Adipose tissue (tissue), 3 donors: ENCODE results near the gene GPRC5B. TPM values are rescaled to one million over a fixed set of nuclear protein-coding genes. Genes with fewer than 3 reads are reported as not detected.

Source experiments
- H3K27ac ChIP-seq: one replicate; pipeline ENCODE4 v1.5.1; 2013; ENCODE audit warnings: low read depth, low read length
- WGBS, 3 donors: extraction: QIAGEN DNeasy Blood & Tissue Kit; methylation state at CpG; one replicate each; pipeline ENCODE4 v1.1.7; 2013; 5-methylcytosine and 5-hydroxymethylcytosine counted together
- polyA plus RNA-seq, 3 donors: library from polyadenylated mRNA; stranded (reverse); fragments of 200-250 nt; gene quantifications; one replicate each; pipeline ENCODE4 v1.2.3, GENCODE V29; 2013
- donor health status: healthy with polysubstance abuse.
- donor health status: Bipolar disorder and iron deficiency.
- donor health status: healthy.

Gene GPRC5B
- 10 to 100 TPM; 17.8 to 29.5 (median 21.0) TPM for polyA plus RNA-seq

DNA sequence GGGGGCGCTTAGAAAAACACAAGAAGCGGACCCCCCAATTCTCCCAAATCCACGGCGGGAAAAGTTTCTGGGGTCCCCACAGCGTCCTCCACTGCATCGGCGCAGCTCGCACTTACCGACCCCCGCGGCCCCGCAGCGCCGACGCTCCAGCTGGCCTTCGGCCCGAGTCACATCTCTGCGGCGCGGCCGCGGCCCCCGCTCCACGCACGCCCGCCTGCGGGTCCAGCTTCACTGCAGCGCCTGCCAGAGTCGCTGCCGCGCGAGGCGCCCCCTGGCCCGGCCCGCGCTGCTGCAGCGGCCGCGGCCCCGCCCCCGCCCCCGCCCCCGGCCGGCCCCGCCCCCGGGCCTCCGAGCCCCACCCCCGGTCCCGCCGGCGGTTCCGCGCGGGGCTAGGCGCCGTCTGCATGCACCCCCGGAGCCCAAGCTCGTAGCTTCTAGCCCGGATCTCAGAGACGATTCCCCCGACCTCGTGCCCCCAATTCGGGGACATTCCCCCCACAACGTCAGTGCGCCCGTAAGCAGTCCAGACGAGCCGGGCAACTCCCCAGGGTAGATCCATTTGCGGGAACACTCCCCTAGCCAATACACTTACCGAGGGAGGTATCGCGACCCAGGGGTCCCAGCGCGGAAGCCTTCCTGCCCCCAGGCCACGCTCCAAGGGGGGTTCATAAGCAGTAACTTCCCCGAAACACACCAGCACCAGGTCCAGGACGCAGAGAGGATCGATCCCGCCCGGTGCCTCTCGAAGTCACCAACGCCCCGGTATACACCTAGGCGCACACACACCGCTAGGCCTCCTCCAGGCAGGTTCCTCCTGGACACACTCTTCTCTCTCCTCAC, at the start of gene GPRC5B:
Gene GPRC5B (minus strand): TSS at position 238 of the 840 bp plus-strand sequence. CDS start 12,003 bp downstream, outside the sequence.
- 1% methylated on average over 78 to 85 of the region's 85 CpGs for WGBS, 3 donors
- H3K27ac ChIP-seq, result no peak within 1 kb of the TSS

- H3K27ac ChIP-seq, result no peak overlapping the region
- 71 to 78% (median 75%) methylated on average over 6 of the region's 6 CpGs for WGBS, 3 donors
Measured at GRCh38 chr16:19933740-19934139, 49.1 kb upstream of the GPRC5B start.

- H3K27ac ChIP-seq, result no peak overlapping the region
- WGBS, 3 donors, result 69 to 81% (median 70%) methylated on average over 12 of the region's 12 CpGs
Measured at GRCh38 chr16:19929062-19929511, 44.4 kb upstream of the GPRC5B start.

- no peak overlapping the region for H3K27ac ChIP-seq
- WGBS, 3 donors, result 71 to 81% (median 74%) methylated on average over 1 of the region's 1 CpG
Measured at GRCh38 chr16:19928432-19928831, 43.8 kb upstream of the GPRC5B start.

GRCh38 chr16:19926449-19927390, 42.1 kb upstream of the GPRC5B start:
- 74 to 82% (median 76%) methylated on average over 8 of the region's 8 CpGs for WGBS, 3 donors
- no peak overlapping the region for H3K27ac ChIP-seq

GRCh38 chr16:19923396-19923795, 38.7 kb upstream of the GPRC5B start:
- 44 to 72% (median 57%) methylated on average over 5 of the region's 5 CpGs for WGBS, 3 donors
- no peak overlapping the region for H3K27ac ChIP-seq

GRCh38 chr16:19919142-19919541, 34.5 kb upstream of the GPRC5B start:
- WGBS, 3 donors, result 85 to 89% (median 86%) methylated on average over 7 of the region's 7 CpGs
- no peak overlapping the region for H3K27ac ChIP-seq

GRCh38 chr16:19916064-19916463, 31.4 kb upstream of the GPRC5B start:
- H3K27ac ChIP-seq, result no peak overlapping the region
- 85 to 88% (median 88%) methylated on average over 5 of the region's 5 CpGs for WGBS, 3 donors

GRCh38 chr16:19914877-19915276, 30.2 kb upstream of the GPRC5B start:
- 91 to 94% (median 91%) methylated on average over 7 of the region's 7 CpGs for WGBS, 3 donors
- H3K27ac ChIP-seq, result no peak overlapping the region

DNA sequence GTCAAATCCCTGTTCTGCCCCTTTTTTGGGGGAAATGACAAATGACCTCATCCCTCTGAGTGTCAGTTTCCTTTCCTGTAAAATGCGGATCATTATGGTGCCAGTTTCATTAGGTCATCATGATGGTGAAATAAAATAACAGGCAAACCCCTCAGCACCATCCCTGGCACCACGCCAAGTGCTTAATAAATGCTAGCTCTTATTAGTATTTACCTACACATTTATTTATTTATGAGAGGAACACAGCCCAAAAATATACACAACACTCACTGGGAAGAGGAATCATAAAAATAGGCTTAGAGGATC, 28.6 kb upstream of the GPRC5B start:
- WGBS, 3 donors, result 35 to 51% (median 41%) methylated on average over 2 of the region's 2 CpGs
- H3K27ac ChIP-seq, result no peak overlapping the region

GRCh38 chr16:19912455-19913339, 28.0 kb upstream of the GPRC5B start:
- no peak overlapping the region for H3K27ac ChIP-seq
- 75 to 78% (median 75%) methylated on average over 22 of the region's 22 CpGs for WGBS, 3 donors

- WGBS, 3 donors, result 51 to 69% (median 53%) methylated on average over 8 of the region's 8 CpGs
- H3K27ac ChIP-seq, result no peak overlapping the region
Measured at GRCh38 chr16:19911747-19912454, 27.3 kb upstream of the GPRC5B start.

GRCh38 chr16:19911204-19911603, 26.6 kb upstream of the GPRC5B start:
- 84 to 88% (median 88%) methylated on average over 2 of the region's 2 CpGs for WGBS, 3 donors
- no peak overlapping the region for H3K27ac ChIP-seq

GRCh38 chr16:19909750-19910322, 25.2 kb upstream of the GPRC5B start:
- no peak overlapping the region for H3K27ac ChIP-seq
- 72 to 78% (median 73%) methylated on average over 2 of the region's 2 CpGs for WGBS, 3 donors

DNA sequence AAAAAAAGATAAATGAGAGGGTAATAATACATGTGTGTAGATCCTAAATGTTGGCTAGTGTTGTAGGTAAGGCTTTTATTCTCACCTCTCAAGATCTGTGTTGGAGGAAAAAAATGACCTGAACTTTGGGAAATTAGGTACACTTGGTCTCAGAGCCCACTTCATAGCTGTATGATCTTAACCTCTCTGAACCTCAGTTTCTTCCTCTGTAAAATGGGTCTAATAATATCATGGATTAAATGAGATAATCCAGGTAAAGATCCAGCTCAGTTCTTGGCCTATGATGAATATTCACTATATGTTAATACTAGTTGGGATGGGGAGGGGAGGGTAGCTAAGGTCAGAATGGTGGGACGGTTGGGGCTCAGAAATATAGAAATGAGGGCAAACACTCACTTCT, 24.3 kb upstream of the GPRC5B start:
- WGBS, 3 donors, result 70 to 81% (median 71%) methylated on average over 1 of the region's 1 CpG
- H3K27ac ChIP-seq, result no peak overlapping the region

DNA sequence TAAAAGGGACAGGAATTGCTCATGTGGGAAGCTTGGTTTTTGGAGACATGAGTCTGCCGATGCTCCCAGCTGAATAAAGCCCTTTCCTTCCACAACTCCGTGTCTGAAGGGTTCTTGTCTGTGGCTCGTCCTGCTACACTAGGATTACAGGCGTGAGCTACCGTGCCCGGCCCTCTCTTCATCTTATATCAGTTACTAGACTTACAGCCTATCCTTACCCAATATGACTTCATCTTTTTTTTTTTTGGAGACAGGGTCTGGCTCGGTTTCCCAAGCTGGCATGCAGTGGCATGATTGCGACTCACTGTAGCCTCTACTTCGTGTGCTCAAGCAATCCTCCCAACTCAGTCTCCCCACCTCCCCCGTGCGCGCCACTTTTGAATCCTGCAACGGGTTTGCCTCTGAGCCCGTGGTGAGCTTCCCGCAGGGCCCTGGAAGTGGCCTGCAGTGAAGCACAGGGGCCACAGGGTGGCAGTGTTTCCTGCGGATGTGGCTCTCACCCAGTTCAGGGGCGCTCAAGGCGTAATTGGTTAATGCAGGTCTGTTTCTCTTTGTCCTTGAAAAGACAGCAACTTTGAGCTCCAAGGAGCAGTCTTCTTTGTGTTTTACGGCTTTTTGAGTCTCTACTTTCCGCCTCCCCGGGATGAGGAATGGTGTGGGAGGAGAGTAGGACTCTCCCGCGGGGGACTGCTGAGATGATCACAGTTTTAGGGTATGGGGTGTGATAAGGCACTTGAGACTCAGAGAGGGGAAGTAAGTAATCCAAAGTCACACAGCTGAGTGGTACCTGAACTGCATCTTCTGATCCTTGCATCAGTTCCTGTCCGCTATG, 22.7 kb upstream of the GPRC5B start:
- no peak overlapping the region for H3K27ac ChIP-seq
- WGBS, 3 donors, result 22 to 24% (median 23%) methylated on average over 24 of the region's 24 CpGs

DNA sequence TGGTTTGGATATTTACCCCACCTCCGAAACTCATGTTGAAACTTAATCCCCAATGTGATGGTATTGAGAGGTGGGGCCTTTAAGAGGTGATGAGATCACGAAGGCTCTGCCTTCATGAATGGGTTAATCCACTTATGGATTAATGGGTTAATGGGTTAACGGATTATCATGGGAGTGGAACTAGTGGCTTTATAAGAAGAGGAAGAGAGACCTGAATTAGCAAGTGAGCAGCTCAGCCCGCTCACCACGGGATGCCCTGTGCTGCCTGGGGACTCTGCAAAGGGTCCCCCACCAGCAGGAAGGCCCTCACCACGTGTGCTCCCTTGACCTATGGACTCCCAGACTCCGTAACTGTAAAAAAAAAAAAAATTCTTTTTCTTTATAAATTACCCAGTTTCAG, 16.5 kb upstream of the GPRC5B start:
- H3K27ac ChIP-seq, result no peak overlapping the region
- 72 to 75% (median 74%) methylated on average over 7 of the region's 7 CpGs for WGBS, 3 donors
